Activated CD8-positive, alpha-beta T cell treated with anti-CD3 and anti-CD28 coated beads for 36 hours (primary cell): ENCODE results near the gene MYPOP. TPM values are rescaled to one million over a fixed set of nuclear protein-coding genes. Genes with fewer than 3 reads are reported as not detected.

ENCODE experiments used
- ATAC-seq: fragments of 200-7000 bp; cut with Tn5 transposase; one replicate; pipeline ENCODE4 v1.10.0; 2021; ENCODE audit warnings: mild to moderate bottlenecking, moderate library complexity
- CTCF ChIA-PET: fragments of 350-600 bp; sonication (Branson Sonifier 250); formaldehyde crosslinking; loops from one replicate; lab custom pipeline; 2021; ENCODE audit warnings: antibody characterized with exemption; lab: Charles Lee
- POLR2A ChIA-PET: fragments of 350-600 bp; sonication (Branson Sonifier 250); formaldehyde crosslinking; loops from one replicate; lab custom pipeline; 2021; ENCODE audit warnings: antibody characterized with exemption; lab: Charles Lee
- DNase-seq: peaks from one replicate; pipeline ENCODE4 v3.0.0-alpha.2; 2020
- H3K27ac Mint-ChIP-seq: one replicate; pipeline ENCODE4 v1.8.0; 2021; ENCODE audit warnings: mild to moderate bottlenecking, mixed read lengths
- H3K27me3 Mint-ChIP-seq: one replicate; pipeline ENCODE4 v1.8.0; 2021; ENCODE audit warnings: mixed read lengths
- H3K36me3 Mint-ChIP-seq: one replicate; pipeline ENCODE4 v1.8.0; 2021; ENCODE audit warnings: low read depth, mixed read lengths
- H3K4me1 Mint-ChIP-seq: one replicate; pipeline ENCODE4 v1.8.0; 2021; ENCODE audit warnings: low read depth, mixed read lengths
- H3K4me3 Mint-ChIP-seq: one replicate; pipeline ENCODE4 v1.8.0; 2021; ENCODE audit warnings: mild to moderate bottlenecking, moderate library complexity, mixed read lengths
- H3K9me3 Mint-ChIP-seq: one replicate; pipeline ENCODE4 v1.8.0; 2021; ENCODE audit warnings: mixed read lengths
- CTCF ChIP-seq: fragments of 200-600 bp; IDR thresholded peaks from one replicate; pipeline ENCODE4 v1.8.0; 2022; ENCODE audit warnings: antibody characterized with exemption, mild to moderate bottlenecking
- intact Hi-C: fragments of 100-400 bp; cut with micrococcal nuclease; formaldehyde crosslinking; loops from one replicate; pipeline ENCODE4 v1.10.0; 2022
- total RNA-seq, 2 experiments: library from RNA; stranded (reverse); gene quantifications; one replicate each; pipeline ENCODE4 v1.2.3, GENCODE V29; 2021

MYPOP gene
- total RNA-seq, 2 experiments from 2014 or later = 4.1 to 5.0 TPM

- Mint-ChIP-seq H3K27me3 (no peaks in the 10 kb centered on the region), H3K27ac (peak overlapping the region; percentile 92), H3K4me1 (peaks cover 13% of the 10 kb centered on the region), H3K9me3 (no peaks in the 10 kb centered on the region), H3K36me3 (peaks cover 6% of the 10 kb centered on the region), H3K4me3 (peak overlapping the region; percentile 84)
- TF ChIP-seq CTCF = no peak
- intact Hi-C loops = no loop called here
- DNase-seq = no peak
- ATAC-seq = no peak
- ChIA-PET CTCF (interaction anchor here (1.7 to 10.1 kb wide), 2 partner anchors 22 to 70 kb away, joined by 6 to 100 read pairs; partner anchors contain the start of genes FOXA3 and SYMPK), POLR2A (interaction anchor here (1.0 to 2.7 kb wide), 3 partner anchors 13 to 24 kb away, joined by 4 to 24 read pairs (median 5); partner anchors contain the start of genes FOXA3, MYPOP and SYMPK)
These were observed 15.2 kb downstream of the MYPOP start for GRCh38 chr19:45887200-45887710.

- Mint-ChIP-seq H3K27me3 (no peaks in the 10 kb centered on the region), H3K4me1 (peaks cover 16% of the 10 kb centered on the region), H3K9me3 (no peaks in the 10 kb centered on the region), H3K27ac (peak overlapping the region; percentile 92), H3K36me3 (peaks cover 6% of the 10 kb centered on the region), H3K4me3 (peak overlapping the region; percentile 84)
- ATAC-seq (peak; percentile 85), DNase-seq (peak; percentile 98)
- TF ChIP-seq CTCF = no peak
- CTCF ChIA-PET = interaction anchor here (0.7 to 10.1 kb wide), 7 partner anchors 8 to 108 kb away, joined by 3 to 100 read pairs (median 5); partner anchors contain the start of genes CCDC61, FOXA3, MYPOP and SYMPK
- POLR2A ChIA-PET = interaction anchor here (0.6 to 2.7 kb wide), 11 partner anchors 14 to 167 kb away, joined by 3 to 24 read pairs (median 4); partner anchors contain the start of genes CCDC61, FOXA3, MYPOP and SIX5
- intact Hi-C loops = no loop called here
These were observed 15.8 kb downstream of the MYPOP start for GRCh38 chr19:45886427-45887199.

- TF ChIP-seq CTCF = no peak
- ChIA-PET CTCF (interaction anchor here (0.7 to 10.1 kb wide), 9 partner anchors 9 to 117 kb away, joined by 3 to 100 read pairs (median 5); partner anchors contain the start of genes CCDC61, FOXA3, MYPOP and SIX5), POLR2A (interaction anchor here (0.6 to 2.7 kb wide), 15 partner anchors 14 to 166 kb away, joined by 3 to 24 read pairs (median 4); partner anchors contain the start of genes CCDC61, FOXA3, MYPOP and SIX5)
- H3K27ac Mint-ChIP-seq = peak within 1 kb of the TSS; percentile 92
- peak; percentile 95 for DNase-seq
- peaks cover 22% of the 10 kb centered on the region for H3K4me1 Mint-ChIP-seq
- H3K4me3 Mint-ChIP-seq = peak within 1 kb of the TSS; percentile 84
- H3K36me3 Mint-ChIP-seq = peaks cover 6% of the 10 kb centered on the region
- intact Hi-C loops = no loop called here
- peak; percentile 65 for ATAC-seq
- no peaks in the 10 kb centered on the region for H3K27me3 Mint-ChIP-seq
- no peaks in the 10 kb centered on the region for H3K9me3 Mint-ChIP-seq
These were observed 16.6 kb downstream of the MYPOP start, which contains the start of gene IRF2BP1 for GRCh38 chr19:45885556-45886426. IRF2BP1 (minus strand) TSS chr19:45886141; CDS start chr19:45885774, 367 bp downstream.

- H3K27ac Mint-ChIP-seq = peak overlapping the region; percentile 38
- ATAC-seq (no peak), DNase-seq (peak; percentile 70)
- peaks cover 6% of the 10 kb centered on the region for H3K36me3 Mint-ChIP-seq
- H3K9me3 Mint-ChIP-seq = no peaks in the 10 kb centered on the region
- H3K4me3 Mint-ChIP-seq = peak overlapping the region; percentile 84
- TF ChIP-seq CTCF = no peak
- ChIA-PET POLR2A (interaction anchor here (0.7 to 2.7 kb wide), 6 partner anchors 16 to 116 kb away, joined by 3 to 24 read pairs (median 6); partner anchors contain the start of genes CCDC61, FOXA3, MYPOP and SIX5), CTCF (interaction anchor here (1.2 to 10.1 kb wide), 6 partner anchors 10 to 116 kb away, joined by 3 to 100 read pairs (median 5); partner anchors contain the start of genes CCDC61, FOXA3, MYPOP and SIX5)
- H3K4me1 Mint-ChIP-seq = peaks cover 22% of the 10 kb centered on the region
- intact Hi-C loops = no loop called here
- H3K27me3 Mint-ChIP-seq = no peaks in the 10 kb centered on the region
These were observed 17.5 kb downstream of the MYPOP start for GRCh38 chr19:45884682-45885555.
